IPS-11a (cell line): Measurements from ENCODE around the gene LCN12.
"Not testable (repeated sequence)": the region's sequence is repeated elsewhere in the genome, so short reads cannot be mapped to it uniquely, and the experiment has no call there.

Source experiments
- H3K4me3 ChIP-seq: one replicate; pipeline ENCODE4 v1.5.1; 2013; ENCODE audit warnings: low read depth, low read length, control low read depth

The LCN12 gene

GRCh38 chr9:136985027-136985602 is 33.0 kb downstream of the LCN12 start:
- peak overlapping the region; percentile 24 for H3K4me3 ChIP-seq

- no peak overlapping the region for H3K4me3 ChIP-seq
Measured at GRCh38 chr9:136985853-136986252, 33.8 kb downstream of the LCN12 start.

DNA sequence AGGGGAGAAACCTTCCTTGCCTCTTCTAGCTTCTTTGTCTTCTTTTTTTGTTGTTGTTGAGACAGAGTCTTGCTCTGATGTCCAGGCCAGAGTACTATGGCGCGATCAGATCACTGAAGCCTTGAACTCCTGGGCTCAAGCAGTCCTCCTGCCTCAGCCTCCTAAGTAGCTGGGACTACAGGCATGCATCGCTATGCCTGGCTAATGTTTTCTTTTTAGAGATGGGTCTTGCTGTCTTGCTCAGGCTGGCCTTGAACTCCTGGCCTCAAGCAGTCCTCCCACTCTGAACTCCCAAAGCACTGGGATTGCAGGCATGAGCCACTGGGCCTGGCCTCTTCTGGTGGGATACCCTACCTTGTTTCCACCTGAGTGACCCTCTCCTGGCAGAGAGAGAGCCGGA is 36.8 kb downstream of the LCN12 start:
- no peak overlapping the region for H3K4me3 ChIP-seq

- H3K4me3 ChIP-seq: no peak overlapping the region
Measured at GRCh38 chr9:136990242-136990911, 38.3 kb downstream of the LCN12 start.

DNA sequence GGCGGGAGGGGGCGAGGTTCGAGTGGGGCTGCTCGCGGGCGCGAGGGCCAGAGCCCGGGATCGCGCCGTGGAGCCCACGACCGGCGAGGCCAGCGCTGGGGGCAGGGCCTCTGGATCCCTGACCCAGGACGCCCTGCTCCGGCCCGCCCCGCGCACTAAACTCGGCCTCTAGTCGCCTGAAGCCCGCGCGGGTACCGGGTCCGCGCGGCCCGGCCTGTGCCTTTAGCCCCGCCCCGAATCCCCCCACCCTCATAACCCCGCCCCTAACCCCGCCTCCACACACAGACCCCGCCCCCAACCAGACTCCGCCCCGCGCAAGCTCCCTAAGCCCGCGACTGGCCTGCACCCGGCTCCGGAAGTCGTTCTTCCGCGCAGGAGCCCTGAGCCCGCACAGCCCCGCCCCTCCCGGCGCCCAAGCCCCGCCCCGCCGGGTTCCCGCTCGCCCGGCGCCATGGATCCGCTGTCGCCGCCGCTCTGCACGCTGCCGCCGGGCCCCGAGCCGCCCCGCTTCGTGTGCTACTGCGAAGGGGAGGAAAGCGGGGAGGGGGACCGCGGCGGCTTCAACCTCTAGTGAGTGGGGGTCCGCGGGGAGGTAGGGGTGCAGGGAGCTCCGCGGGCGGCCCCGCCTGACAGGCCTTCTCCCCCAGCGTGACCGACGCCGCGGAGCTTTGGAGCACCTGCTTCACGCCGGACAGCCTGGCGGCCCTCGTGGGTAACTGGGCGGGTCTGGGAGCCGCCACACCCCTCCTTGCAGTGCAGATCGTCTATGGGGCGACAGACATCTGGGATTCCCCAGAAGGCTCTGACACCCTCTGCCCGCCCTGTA is 40.1 kb downstream of the LCN12 start, which contains the start of gene PAXX:
TSS of gene PAXX (plus strand) at position 430 of the 826 bp plus-strand sequence. CDS start at position 452, 22 bp downstream.
- peak within 1 kb of the TSS; percentile 69 for H3K4me3 ChIP-seq

DNA sequence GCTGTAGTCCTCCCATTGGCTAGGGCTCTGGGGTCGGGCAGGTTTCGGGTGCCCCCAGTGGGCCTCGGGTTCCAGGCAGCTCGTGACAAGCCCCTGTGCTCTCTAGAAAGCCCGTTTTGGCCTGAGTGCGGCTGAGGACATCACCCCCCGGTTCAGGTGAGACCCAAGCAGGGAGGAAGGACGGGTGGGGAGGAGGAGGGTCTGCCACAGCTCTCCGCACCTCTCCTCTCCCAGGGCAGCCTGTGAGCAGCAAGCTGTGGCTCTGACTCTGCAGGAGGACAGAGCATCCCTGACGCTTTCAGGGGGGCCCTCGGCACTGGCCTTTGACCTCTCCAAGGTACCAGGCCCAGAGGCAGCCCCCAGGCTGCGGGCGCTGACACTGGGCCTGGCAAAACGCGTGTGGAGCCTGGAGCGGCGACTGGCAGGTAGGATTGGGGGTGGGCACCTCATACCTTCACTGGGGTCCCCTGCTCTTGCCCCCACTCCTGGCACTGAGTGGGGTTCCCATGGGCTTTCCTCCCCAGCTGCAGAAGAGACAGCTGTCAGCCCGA is 40.8 kb downstream of the LCN12 start:
- peak overlapping the region; percentile 69 for H3K4me3 ChIP-seq

DNA sequence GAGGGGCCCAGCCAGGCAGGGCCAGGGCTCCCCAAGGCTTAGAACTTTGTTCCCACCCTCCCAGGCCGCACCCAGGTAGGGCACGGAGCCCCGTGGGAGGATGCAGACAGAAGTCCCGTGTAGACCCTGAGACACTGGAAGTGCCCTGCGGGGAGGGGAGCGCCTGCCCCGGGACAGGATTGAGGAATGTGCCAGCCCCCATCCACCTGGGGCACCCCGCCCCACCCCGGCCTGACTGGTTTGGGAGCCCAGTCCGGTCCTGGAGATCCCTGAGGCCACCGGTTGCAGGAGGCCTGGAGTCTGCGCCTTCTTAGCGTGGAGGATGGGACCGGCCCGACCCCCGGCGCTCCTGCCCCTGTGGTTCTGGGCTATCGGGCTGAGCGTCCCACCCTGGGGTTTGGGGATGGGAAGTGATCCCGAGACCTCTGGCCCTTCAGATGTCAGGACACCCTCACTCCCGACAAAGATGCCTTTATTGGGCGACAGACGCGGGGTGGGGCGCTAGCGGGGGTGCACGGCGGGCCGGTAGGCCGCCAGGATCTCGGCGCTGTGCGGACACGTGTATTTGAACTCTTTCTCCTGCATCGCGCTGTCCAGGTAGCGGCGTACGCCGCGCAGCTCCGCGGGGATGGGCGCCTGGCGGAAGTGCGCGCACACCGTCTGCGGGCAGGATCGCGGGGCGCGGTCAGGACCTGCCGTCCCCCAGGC is 42.3 kb downstream of the LCN12 start:
- no peak overlapping the region for H3K4me3 ChIP-seq

DNA sequence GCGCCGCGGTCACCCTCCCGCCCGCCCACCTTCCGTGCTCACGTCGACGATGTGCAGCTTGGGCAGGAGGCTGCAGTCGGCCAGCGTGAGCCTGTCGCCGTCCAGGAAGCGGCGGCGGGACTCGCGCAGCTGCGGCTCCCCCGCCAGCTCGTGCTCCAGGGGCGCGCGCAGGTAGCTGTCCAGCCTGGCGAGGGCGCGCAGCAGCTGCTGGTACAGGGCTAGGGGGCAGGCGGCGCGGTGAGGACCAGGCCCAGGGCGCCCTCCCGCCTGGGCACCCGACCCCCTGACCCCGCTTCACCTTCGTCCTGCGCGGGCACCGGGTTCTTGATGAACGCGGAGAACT is 42.8 kb downstream of the LCN12 start:
- H3K4me3 ChIP-seq: no peak overlapping the region

GRCh38 chr9:136995362-136995761 is 43.3 kb downstream of the LCN12 start:
- H3K4me3 ChIP-seq: no peak overlapping the region

DNA sequence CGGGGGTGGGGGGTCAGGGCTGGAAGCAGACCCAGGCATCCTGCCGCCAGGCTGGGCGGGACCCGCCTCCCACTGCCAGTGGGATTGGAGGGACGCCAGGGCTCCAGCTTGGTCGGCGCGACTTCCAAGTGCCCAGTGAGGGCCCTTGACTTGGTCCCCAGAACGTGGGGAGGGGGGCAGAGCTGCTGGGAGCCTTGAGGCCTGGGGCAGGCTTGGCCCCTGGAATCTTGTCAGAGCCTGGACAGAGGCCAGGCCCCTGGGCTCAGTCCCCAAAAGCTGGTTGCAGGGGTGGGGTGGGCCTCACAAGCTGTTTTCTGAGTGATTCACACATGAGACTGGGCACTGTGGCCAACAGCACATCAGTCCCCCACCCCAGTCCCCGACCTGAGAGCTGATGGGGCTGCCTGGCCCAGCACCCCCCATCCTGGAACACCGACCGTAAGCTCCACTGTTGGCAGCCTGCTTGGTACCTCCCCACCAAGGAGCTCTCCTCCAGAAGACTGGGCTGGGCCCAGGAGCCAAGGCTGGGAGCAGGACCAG is 43.8 kb downstream of the LCN12 start:
- H3K4me3 ChIP-seq: no peak overlapping the region

DNA sequence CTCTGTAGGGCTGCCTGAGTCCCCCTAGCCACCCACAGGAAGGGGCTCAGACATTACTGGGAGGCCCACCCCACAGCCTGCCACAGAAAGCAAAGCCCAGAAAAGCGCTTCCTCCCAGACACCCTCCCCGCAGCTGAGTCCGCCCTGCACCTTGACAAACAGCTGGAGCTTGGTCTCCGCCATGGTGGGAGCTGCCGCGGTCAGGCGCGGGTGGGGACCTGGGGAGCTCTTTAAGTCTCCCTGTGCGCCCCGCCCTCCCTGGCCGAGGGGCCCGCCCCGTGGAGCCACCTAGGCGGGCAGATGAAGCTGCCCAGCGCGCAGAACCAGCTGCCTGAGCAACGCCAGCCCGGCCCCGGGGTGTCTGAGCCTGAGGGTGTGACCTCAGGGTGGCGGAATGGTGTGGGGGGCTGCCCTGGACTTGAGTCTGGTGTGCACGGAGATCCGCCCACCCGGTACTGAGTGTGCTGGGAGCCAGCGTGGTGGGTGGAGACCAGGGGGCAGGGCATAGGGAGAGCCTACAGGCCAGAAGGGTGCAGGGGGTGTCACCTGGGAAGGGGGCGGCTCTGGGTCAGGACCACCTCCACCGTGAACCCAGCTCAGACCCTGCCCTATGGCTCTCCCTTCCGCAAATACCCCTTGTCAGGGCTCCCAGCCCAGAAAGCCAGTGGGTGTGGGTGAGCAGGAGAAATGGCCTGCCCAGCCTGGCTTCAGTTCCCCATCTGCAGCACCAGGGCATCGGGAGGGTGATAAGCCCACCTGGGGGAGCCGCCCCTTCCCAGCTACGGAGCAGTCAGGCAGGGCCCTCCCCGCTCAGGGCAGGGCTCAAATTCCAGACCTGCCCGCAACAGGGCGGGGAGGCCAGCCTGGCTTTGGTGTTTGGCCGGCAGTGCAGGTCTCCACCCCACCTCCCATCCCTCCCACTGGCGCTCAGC is 44.6 kb downstream of the LCN12 start, which contains the start of gene CLIC3:
TSS of gene CLIC3 (minus strand) at position 208 of the 932 bp plus-strand sequence. CDS start at position 183, 25 bp downstream.
- no peak within 1 kb of the TSS for H3K4me3 ChIP-seq

DNA sequence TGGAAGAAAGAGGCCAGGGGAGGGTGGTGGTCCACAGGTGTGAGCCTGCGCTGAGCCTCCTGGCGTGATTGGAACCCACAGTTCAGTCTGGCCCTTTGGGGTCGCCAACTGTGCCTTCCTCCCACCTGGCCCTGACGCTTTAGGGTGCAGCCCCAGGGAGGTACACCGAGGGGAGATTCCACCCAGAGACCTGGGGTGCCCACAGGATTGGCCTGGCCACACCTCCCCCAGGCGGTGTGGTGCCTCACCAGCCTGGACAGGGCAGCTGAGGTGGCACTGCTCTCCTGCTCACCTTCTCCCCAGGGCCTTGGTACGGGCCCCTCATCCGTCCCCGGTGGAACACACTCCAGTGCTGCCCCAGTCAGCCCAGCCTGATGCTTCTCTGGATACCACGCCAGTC is 45.3 kb downstream of the LCN12 start:
- no peak overlapping the region for H3K4me3 ChIP-seq

DNA sequence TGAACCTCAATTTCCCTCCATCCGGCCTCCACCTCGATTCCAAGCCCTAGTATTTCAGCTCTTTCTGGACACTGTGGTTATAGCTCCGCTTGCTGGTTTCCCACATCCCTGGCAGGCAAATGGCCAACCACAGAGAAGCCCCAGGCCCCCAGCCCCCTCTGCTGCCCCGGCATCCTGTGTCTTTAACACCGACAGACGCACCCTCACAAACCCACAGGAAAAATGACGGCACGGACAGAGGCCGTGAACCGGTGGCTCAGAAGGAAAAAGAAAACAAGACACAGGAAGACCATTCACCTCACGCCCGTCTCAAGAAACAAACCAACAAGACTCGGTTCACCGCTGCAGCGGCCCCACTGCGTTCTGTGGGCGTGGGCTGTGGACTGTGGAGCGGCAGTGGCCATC is 45.8 kb downstream of the LCN12 start:
- no peak overlapping the region for H3K4me3 ChIP-seq

DNA sequence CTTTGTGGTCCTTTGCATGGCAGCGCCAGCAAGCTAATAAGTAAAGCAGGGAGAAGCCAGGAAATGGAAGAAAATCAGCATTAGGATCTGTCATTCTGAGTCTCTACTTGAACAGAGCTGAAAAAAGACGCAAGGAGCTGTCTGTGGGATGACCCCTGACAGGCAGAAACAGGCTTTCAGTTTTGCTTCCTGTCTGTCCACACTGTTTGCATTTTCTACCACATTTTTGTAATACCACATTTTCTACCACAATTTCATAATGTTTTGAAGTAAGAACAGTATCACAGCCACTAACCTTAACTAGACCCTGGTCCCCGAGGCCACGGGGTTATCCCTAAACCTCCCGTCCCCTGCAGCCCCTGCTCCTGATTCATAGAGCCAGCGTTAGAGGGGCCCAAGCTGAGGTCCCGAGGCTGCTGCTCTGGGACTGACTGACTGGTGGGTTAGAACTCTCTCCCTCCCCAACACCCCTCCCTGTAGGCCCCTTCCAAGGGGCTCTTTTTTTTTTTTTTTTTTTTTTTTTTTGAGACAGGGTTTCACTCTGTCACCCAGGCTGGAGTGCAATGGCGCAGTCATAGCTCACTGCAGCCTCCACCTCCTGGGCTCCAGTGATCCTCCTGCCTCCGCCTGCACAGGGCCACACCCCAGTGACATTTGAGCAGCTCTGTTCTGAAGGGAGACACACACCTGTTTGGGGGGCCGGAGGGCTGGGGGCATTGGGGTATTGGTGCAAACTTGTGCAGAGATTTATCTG is 48.3 kb downstream of the LCN12 start:
- H3K4me3 ChIP-seq: no peak overlapping the region

DNA sequence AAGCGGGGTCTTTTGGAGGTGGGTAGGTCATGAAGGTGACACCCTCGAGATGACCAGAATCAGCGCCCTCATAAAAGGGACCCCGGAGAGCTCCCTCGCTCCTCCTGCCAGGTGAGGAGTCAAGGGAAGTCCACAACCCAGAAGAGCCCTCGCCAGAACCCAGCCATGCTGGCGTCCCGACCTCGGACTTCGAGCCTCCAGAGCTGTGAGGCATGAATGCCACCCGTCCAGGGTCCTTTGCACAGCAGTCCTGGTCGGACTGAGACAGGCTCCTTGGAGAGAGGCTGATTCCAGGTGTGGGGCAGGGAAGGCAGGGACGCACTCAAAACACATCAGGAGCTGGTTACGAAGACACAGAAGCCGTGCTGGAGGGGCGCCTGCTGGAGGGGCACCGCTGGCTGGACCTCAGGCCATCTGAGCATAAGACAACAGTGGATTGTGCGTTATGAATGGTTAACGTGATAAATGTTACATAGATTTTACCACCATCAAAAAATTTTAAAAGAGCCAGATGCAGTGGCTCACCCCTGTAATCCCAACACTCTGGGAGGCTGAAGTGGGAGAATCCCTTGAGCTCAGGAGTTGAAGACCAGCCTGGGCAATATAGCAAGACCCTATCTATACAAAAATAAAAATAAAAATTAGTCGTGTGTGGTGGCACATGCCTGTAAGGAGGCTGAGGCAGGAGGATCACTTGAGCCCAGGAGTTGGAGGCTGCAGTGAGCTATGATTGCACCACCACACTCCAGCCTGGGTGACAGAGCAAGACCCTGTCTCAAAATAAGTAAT is 50.0 kb downstream of the LCN12 start:
- no peak overlapping the region for H3K4me3 ChIP-seq

GRCh38 chr9:137002646-137003041 is 50.6 kb downstream of the LCN12 start:
- H3K4me3 ChIP-seq: no peak overlapping the region

GRCh38 chr9:137004285-137004684 is 52.2 kb downstream of the LCN12 start:
- not testable (repeated sequence) for H3K4me3 ChIP-seq
